Activated CD8-positive, alpha-beta memory T cell treated with anti-CD3 and anti-CD28 coated beads for 48 hours (primary cell): ENCODE data around the gene PLD4.

Source experiments
- DNase-seq, 3 experiments: peaks; one replicate each; pipeline ENCODE4 v3.0.0-alpha.2; 2020; ENCODE audit warnings: low read depth in 2 of 3, low spot score in 2 of 3

PLD4 gene

DNA sequence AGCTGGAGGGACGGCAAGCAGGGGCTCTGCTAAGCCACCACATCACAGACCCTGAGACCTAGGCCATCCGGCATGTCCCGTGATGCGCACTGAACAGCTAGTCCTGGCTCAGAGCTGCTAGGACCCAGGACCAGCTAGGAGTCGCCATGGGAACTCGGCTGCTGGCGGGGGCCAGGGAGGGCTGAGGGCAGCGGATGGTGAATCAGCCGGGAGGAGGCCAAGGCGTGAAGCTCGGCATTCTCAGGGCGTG, 48.4 kb downstream of the PLD4 start:
- DNase-seq = no peak

DNA sequence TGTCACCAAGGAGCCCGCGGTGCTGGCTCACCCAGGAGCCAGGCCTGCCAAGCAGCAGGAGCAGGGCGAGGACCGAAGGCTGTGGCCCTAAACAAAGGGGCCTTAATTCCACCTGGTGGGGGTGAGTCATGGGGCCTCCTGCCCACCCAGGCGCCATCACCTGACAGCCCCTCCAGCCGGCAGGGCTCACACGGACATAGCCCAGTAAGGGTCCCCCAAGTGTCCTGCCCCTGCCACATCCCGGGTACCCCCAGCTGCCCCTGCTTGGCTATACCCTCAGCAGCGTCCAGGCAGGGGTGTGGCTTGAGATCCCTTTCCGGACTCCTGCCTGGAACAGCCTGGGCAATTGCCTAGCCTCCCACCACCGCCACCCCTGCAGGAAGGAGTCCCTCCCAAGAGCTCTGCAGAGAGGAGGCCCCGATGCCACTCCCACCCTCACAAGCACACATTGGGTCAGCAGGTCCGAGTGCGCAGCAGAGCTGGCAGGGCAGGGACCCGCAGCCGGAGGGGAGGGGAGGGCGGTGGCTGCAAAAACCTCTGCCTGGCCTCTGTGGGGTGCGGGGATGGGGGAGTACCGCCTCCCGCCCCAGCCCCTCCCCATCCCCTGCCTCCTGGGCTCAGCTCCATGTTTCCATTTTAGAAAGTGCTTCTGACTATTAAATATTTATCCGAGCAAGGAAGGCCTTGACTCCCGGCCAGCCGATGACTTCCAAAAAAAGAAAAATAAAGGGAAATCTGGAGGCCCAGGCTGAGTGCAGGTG, 48.9 kb downstream of the PLD4 start:
- no peak for DNase-seq

DNA sequence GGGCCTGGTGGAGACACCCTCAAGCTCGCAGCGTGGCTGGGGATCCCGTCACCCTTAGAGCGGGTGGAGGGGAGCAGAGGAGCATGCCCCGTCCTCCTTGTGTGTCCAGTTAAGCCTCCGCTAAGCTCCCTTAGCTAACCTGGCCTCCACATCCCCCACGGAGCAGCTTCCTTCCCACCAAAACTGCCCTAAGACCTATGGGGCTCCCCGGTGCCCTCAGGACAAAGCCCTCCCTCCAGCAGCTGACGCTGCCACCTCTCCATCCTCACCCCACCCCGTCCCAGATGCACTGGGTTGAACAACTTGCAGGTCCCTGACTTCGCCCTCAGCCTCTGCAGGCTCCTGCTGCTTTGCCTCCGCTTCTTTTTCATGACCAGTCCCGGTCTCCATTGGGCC, 49.5 kb downstream of the PLD4 start:
- DNase-seq = no peak

DNA sequence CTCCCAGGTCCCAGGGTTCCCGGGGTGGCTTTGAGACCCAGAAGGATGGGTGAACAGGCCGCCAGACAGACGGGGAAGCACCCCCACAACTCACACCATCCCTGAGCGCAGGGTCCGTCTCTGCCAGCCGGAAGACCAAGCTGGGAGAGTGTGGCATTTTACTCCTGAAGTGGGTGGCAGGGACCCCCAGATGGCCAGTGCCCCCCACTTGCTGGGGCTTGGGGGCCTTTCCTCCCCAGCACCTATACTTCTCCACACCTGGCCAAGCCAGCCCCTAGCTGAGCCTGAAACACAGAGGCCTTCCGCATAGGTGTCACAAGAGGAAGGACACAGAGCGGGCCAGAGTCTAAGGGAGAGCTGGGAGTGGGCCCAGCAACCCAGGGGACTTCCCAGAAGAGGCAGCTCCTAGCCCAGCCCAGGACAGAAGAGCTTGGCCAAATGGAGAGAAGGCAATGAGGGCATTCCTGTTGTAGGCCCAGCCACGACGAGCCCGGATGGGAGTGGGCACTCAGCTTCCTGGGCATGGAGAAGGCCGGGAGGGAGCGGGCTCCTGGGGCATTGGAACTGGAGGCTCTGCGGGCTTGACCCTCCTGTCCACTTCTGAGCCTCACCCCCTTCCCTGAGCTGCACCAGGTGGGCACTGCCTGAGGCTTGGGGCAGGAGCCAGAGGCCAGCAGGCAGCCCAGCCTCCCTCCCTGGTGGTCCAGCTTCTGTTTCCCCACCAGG, 50.1 kb downstream of the PLD4 start:
- DNase-seq = no peak

DNA sequence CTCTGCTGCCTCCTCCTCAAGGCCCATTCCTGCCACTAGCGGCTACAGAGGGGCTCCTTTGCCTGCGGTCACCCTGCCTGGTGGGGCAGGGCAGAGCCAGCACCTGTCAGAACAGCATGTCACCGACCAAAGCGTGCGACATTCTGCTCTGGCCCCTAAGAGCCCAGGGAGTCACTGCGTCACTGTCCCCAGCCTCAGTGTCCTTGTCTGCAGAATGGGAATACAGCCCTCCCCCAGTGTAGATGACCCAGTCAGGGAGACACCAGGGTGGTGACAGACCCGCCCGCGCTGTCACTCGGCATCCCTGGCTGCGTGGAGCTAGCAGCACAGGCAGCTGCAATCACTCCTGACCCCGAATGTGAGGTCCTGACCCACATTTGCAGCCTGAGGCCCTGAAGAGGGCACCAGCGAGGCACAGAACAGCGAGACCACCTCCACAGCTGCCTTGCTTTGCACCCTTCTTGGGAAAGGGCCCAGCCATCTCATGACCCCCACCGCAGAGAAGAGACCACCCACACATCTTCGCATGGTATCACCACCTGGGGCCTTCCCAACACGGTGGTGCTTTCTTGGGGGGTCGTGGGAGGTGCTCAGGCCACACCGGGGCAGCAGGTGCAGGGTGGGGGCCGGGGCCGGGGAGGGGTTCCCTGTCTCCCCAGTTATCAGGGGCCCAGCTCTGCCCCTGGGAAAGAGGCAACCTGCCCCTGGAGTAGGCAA, 51.0 kb downstream of the PLD4 start:
- no peak for DNase-seq

DNA sequence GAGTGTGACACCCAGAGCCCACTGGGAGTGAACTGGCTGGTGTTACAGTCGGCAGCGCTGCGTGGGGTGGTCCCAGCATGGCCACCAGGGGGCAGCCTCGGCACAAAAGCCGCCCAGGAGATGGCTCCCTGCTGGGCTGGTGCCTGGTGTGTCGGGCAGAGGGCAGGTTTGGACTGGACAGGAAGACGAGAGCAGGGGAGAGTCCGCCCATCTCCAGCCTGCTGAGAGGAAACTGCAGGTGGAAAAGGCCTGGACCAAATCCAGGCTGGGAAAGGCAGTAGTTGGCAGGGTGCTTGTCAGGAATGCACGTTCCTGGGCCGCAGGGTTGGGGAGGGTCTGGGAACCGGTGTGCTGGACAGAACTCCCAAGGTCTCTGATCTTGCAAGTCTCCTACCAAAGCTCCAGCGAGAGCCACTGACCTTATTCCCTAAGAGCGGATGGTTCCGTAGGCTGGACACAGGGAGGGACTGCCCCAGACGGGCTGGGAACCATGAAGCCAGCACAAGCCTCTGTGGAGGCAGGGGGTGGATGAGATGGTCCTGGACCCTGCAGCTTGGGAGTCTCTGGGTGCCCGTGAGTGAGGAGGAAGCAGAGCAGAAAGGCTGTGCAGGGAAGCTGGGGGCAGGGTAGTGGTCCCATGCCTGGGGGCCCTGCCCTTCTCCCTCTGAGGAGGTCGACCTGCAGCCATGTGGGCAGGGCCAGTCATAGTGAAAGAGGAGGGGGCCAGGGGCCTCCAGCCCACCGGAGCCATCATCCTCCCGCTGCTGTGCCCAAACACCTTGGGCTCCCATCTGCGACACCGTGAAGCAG, 51.7 kb downstream of the PLD4 start:
- peak; percentile 62 to 94 (median 88) for DNase-seq

DNA sequence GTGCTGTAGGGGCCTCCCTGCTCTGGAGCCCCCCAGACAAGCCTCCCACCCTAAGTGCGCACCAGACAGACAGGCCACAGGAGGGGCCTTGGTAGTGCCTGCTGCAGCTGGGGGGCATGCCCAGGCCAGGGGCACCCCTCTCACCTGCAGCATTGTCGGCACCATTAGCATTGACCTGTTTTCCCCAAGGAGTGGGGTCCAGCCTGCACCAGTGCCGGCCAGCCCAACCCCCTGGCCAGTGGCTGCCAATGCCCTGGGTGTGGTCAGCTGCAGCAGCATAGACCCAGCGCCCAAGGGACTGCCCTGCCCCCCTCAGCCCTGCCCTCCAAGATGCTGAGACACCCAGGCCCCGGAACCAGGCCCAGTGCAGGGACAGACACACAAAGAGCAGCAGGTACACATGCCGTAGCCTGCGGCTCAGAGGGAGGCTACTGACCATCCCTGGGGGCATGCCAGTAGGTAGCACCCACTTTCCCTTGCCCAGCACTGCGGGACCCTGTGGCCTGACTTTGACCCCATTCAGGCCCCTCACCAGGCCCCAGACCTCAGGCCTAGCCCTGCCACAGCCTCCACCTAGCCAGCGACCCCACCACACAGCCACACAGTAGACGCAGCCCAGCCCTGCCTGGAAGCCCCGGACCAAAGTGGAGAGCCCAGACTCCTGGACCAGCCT, 52.5 kb downstream of the PLD4 start:
- no peak for DNase-seq

DNA sequence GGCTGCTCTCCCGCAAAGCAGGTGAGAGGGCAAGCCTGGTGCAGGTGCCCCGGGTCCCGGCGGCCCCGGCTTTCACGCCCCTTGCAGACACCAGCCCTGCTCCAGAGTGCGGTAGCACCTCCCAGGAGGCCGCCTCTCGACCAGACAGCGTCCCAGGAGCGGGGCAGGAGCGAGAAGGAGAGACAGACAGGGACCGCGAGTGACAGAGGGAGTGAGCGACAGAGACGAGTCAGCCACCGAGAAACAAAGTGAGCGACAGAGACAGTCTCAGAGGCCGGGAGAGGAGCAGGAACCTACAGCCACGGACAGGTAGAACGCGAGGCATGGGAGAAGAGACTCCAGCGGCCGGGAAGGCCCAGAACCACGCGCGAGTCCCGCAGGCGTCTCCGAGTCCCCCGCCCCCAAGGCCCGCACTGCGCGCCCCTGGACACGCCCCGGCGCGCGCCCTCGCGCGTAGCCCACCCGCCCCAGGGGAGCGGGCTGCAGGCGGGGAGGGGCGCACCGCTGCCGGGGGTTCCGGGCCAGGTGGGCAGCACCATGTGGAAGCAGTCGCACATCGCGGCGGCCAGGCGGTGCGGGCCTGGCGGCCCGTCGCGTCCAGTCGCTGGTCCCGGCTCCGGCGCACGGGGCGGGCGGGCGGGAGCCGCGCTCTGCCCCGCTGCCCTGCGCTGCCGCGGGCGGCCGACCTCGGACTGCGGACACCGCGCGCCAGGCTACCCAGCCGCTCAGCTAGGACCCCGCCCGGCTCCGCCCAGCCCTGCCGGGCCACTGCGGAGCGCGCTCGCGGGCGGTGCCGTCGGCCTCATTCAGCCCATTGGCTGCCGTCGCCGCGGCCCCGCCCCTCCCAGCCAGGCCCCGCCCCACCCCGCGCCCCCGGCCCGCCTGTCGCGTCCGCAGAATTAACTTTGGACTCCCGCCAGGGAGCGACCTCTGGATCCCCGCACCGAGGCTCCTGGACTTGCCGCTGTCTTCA, 53.3 kb downstream of the PLD4 start, which contains the start of gene AHNAK2:
TSS of gene AHNAK2 (minus strand) at position 694 of the 973 bp plus-strand sequence. CDS start at position 557, 137 bp downstream.
- peak in 1 of 3 experiments; percentile 35 for DNase-seq

DNA sequence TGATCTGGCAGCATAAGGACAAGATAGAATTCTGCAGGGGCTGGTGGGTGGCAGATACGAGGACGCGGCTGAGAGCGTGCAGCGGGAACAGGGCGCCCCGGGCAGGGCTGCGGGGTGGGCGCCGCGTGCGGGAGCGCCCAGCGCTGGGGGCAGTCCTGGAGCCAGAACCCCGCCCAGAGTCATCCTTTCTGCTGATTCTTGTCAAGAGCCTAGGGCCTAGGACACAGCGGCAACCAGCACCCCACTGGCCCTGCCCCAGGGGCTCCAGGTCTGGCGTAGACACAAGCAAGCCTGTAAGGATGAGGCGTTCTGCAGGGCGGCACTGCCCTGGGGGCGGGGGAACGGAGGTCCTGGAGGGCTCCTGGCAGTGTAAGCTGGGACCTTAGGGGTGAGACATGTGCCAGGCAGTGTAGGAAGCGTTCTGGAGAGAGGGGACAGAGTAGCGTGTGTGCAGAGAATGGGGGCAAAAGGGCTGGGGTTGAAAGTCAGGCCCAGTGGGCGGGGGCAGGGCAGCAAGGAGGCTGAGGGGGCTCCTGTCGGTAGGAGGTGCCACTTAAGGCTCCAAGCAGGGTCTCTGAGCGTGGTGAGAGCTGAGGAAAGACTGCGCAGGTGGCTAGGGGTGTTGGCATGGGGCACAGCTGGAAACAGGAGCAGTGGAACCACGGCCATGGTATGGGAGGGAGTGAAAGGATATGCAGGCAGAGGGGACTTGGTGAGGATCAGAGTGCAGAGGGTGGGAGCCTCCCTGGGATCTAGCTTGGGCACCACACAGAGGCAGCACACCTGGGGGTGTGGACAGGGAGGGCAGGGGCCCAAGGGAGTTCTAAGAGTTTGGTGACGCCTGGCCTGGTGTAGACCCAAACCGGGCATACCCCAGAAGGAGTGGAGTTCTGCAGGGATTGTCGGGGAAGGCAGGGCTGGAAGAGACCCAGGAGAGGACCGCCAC, 54.3 kb downstream of the PLD4 start:
- DNase-seq = no peak

DNA sequence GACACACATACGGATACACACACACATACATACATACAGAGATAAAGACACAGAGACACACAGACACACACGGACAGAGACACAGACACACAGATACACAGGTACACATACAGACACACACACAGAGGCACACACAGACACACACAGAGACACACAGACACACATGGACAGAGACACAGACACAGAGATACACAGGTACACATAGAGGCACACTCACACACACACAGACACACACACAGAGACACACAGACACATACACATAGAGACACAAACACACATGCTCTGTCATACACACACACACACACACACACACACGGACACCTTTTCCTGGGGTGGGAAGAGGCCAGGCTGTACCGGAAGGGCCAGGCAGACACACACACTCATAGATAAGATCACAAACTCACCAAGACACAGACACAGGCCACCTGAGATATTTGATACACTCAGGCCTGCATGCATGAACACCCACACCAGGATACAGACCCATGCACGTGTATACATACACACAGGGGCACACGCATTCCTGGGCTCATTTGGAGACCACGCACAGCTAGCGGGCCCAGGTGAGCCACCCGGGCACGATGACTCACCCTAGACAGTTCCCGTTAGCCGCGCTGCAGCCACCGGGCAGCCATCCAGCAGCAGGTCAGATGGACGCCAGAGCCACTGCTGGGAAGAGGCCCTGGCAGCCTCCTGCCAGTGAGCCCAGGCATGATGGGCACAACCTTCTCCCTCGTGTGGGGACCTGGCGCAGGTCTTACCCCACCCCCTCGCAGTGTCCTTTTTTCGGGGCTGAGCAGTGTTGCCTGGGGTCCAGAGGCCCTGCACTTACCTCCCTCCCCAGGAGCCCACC, 55.3 kb downstream of the PLD4 start:
- no peak for DNase-seq

DNA sequence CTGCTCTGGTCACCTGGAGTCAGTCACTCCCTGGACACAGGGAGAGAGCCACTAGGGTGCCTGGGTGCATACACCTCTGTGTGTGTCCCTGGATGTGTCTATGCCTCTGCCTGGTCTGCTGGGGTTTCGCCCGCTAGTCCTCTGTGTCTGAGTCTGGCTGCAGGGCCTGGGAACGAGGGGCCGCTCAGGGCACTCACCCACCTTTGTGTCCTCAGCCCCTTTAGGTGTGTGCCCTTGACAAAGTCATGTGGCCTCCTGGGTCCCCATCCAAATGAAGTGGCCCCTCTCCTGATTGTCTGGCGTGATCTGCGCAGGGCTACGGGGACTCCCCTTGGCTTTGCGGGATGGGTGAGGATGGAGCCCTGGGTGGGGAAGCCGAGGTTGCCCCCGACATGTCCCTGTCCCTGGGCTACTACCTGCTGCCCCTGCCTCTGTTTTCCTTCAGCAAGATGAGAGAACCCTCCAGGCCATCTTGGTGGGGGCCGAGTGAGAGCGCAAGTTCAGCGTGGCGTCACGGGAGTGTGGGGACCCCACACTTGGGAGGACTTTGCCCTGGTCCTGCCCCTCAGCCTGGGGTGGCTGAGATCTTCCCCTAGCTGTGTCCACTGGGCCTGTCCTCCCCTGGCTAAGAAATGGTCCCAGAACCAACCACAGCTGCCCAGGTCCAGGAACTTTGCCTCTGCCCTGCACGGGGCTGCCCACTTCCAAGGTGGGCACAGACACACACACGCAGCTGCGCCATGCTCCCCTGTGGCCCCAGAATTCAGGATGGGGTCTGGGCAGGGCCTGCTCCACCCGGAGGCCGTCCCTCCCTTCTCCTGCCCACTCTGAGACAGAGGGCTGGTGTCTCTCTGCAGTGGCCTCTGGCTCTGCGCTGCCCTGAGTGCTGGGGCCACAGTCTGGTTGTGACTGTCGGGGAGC, 56.2 kb downstream of the PLD4 start:
- DNase-seq = no peak

DNA sequence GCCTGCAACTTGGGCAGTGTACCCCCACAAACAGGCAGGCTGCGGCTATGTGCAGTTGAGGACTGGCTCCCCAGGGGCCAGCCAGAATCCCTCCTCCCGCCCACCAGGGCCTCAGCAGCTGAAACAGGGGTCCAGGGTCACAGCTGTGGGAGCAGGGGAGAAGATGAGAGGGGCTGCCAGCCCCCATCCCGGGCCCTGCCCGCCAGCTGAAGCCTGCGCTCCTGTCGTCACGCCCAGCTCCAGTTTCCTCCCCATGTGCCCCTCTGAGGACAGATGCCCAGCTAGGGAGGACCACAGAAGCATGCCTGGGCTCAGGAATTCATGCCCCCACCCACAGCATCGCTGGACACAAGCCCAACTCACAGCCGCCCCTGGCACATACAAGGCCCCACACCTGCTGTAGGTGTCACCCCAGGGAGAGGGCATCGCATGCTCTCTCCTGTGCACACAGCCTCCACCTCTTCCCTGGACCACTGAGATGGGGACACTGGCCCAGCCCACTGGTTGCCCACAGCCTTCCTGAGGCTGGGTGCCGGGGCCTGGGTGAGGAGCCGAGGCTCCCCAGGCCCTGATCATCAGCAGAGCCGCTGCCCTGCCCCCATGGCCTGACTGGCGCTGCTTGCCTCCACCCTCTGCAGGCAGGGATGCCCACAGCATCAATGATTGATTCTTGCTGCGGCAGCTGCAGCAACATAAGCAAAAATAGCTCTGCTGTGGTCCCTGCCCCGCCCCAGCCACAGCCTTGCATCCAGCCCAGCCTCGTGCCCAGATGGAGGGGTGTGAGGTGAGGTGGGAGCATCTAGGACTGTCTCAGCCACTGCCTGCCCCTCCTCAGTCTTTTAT, 57.2 kb downstream of the PLD4 start:
- DNase-seq = no peak

DNA sequence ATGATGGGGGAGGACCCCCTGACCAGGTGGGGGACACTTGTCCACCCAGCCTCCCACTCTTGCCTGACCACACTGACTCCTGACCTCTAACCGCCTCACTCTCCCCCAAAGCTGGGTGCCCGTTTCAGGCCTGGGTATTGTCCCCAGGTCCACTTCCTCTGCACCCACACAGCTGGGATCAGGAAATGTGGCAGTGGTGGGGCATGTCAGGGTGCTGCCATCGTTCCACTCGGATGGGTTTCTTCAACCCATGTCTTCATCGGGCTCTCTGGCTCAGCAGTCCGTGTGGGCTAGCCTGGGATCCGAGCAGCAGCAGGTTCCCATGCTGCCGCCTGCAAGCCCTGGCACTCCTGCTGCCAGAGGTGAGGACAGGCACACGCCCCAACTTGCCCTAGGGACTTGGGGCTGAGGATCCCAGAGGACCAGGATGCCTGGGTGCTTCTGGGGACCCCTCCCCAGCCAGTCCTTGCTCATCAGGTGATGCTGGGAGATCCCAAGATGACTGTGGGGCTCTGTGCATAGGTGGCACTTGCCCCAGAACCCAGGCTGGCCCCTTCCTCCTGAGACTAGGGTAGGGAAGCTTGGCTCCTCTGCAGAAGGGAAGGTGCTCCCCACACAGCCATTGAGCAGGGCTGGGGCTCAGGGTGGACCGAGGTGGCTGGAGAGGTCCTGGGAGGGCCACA, 58.0 kb downstream of the PLD4 start:
- no peak for DNase-seq
